Measurements from ENCODE around the gene CPNE5.
A peak's percentile ranks its signal among the peaks of the same experiment; 100 is the strongest.

Gene CPNE5

DNA sequence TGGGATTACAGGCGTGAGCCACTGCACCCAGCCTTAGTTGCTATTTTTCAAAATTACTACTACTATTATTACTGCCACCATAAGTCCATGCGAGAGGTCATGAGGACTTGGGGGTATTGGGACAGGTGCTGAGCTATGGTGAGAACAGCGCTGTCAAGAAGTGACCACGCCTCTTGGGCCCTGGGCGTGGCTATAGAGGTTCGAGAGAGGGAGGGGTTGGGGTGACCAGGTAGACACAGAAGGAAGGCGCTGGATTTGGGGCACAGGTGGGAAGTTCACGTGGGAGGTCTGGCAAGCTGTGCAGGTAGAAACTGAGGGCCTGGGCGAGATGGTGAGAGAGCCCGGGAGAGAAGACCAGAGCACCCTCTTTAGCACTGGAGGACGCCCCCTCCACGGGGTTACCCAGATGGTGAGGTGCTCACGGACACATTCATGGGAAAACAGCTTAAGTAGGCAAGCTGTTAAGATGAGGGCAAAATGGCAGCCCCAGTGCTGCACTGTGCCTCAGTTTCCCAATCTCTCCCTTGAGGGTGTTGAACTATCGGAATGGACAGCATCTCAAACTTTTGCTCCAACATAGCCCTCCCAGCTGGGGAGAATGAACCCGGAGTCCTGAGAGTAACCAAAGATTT lies 80.6 kb downstream of the CPNE5 start:
- DNase-seq: no peak

- no peak for DNase-seq
These were observed 81.2 kb downstream of the CPNE5 start for GRCh38 chr6:36757943-36758508.

- DNase-seq: no peak
These were observed 82.0 kb downstream of the CPNE5 start for GRCh38 chr6:36757206-36757605.

- DNase-seq: no peak
These were observed 82.5 kb downstream of the CPNE5 start for GRCh38 chr6:36756786-36757185.

- DNase-seq: peak; percentile 47
These were observed 83.6 kb downstream of the CPNE5 start for GRCh38 chr6:36755435-36756348.

GRCh38 chr6:36754582-36755434 lies 84.4 kb downstream of the CPNE5 start:
- DNase-seq: no peak

DNA sequence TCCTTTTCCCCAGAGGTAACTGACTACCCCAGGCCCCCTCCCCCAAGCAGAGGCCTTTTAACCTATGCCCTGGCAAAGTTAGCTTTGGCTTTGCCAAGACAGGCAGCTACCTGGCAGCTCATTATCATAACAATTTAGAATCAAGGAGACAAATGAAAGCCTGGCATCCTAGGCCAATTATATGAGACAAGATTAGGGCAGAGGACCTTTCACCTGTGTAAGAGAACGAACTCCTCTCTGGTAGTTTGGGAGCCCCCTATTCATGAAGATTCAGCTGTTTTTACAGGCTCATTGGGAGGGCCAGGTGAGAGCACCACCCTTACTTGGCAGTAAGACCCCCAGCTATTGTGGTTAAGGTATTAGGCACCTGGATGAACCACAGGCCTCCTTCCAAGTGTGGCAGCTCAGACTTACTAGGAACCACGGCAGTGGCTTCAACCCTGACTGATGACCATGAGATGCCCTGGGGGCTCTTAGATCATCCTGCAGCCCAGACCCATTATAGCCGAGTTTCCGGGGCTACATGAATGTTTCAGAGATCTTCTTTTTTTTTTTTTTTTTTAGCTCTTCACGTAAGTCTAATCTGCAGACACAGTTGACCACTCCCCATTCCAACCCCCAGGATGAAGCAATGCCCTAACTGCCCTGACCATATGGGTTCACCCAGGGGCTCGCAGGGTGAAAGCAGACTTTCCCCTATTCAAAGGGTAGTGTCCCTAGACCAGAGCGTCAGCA lies 85.4 kb downstream of the CPNE5 start:
- no peak for DNase-seq

- DNase-seq: no peak
These were observed 86.2 kb downstream of the CPNE5 start for GRCh38 chr6:36752886-36753506.

DNA sequence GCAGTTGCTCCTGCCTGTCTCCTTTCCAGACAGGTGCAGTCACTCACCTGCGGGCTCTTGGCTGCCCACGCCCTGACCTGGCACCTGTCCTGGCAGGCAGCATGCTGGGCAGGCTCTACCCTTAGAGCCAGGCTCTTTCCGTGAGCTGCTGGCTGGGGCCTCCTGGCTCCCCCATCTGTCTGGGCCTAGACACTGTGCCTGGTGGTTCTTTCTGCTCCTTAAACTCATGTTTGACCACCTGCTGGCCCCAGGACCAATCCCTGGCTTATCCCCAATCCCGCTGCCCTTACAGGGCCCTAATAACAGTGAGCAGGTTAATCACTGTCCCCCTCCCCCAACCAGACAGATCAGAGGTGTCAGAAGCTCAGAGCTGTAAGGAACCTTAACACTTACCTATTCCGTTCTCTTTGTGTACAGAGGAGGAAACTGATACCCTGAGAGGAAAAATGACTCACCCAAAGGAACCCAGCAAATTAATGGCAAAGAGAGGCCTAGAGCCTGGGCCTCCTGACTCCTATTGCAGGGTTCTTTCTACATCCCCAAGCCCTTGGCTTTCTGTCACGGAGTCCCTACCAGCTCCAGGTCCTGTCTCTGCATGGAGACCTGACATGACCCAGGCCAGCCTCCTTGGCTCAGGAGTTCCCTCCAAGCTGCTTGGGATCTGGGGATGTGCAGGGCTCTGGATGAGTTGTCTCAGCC lies 86.9 kb downstream of the CPNE5 start:
- no peak for DNase-seq

DNA sequence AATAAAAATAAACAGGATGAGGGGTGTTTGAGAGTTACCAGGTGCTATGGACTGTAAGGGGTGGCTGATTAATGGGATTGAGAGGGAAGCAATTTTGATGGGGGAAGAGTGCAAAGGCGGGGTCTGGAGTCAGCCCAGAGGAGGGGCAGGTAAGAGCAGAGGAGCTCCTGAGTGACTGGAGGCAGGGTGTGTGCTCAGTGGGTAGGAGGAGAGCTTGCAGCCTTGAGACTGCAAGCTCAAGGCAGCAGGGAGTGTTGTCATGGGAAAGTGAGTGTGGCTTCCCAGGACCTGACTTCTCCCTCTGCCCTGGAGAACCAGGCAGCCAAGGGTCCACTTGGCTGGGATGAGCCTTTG lies 87.4 kb downstream of the CPNE5 start:
- DNase-seq: no peak

- DNase-seq: peak; percentile 29
These were observed 88.2 kb downstream of the CPNE5 start for GRCh38 chr6:36751091-36751490.

DNA sequence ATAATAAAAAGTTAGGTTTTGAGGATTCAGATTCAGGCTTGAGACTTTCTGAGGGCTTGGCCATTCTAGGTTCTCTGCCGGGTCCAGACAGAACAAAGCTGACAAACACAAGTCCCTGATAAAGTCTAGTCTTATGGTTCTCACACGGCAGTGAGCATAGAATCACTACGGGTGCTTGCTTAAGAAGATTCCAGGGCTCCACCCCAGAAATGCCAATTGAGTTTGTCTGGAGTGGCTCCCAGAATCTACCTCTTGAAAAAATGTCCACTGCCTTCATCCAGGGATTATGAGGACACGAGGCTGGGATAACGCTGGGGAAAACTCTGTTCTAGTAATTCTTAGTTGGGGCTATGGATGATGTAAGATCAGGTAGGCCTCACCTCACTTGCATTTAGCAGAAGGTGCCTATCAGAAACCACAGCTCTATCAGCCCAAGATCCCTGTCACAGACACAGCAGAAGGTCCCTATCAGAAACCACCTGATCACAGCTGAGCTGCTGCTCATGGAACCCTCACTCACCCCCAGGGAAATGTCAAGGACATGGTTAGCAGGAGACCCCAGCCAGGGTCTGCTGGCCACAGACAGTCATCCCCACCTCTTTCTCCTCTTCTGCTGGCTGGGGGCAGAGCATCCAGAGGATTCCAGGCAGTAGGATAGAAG lies 89.3 kb downstream of the CPNE5 start:
- DNase-seq: no peak

DNA sequence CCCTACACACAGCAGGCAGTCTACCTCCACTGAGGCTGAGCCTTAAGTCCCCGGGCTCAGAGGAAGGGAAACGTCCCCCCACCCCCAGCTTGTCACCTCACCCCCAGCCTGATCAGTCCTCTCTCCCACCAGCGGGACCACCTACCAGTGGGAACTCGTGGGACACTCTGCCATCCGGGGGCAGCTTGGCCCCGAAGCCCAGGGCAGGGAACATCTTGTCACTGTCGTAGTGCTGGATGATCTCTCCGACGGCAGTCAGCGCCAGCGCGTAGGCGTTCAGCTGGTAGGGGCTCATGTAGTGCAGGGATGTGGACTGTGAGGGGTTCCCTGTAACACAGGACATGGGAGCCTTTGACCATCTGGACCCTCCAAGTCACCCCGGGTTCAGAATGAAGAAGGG lies 93.0 kb downstream of the CPNE5 start:
- no peak for DNase-seq

DNA sequence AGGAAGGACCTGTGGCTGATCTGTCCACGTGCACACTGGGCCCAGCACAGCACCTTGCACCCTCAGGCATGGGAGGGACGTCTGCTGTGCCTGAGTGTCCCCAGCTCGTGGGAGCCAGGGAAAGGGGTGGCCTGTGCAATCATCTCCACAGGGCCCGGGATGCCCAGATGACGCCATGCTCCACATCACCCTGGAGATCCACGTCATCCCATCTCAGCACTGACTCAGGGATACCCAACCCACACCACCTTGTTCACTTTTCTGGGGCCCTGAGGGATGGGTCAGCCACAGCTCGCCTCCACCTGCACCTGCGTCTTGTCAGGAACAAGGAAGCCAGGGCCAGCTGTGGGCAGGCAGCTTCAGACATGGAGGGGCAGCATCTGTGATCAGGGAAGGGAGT lies 93.4 kb downstream of the CPNE5 start:
- no peak for DNase-seq

DNA sequence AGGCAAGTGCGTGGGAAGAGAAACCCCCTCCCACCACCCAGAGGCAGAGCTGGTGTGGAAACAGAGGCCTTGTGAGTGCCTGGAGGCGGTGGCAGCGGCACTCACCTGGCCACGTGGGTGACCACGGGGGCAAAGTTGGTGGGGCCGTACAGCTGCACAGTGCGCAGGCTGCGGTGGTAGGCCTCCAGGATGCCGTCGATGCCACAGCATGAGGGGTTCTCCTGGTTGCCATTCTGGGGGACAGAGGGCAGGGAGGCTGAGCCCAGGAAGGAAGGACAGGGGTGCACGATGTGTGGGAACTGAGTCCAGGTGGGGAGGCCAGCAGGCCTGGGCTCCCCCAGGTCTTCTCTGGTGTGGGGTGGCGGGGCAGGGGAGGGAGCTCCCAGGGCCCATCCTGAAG lies 94.0 kb downstream of the CPNE5 start:
- DNase-seq: no peak

DNA sequence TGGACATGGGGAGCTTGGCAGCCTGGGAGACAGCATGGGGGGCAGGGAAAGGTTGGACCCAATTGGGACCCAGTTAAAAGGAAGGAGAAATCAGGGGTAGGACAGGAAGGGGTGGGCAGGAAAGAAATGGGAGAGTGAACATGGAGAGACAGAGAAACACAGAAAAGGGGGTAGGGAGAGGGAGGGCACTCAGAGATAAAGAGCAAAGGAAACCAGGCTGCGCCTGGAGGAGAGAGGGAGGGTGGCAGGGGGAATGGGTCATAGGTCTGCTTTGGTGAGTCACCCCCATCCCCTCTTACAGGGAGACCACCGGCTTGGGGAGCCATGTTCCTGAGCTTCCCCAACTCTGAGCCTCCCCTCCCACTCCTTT lies 95.0 kb downstream of the CPNE5 start:
- no peak for DNase-seq

DNA sequence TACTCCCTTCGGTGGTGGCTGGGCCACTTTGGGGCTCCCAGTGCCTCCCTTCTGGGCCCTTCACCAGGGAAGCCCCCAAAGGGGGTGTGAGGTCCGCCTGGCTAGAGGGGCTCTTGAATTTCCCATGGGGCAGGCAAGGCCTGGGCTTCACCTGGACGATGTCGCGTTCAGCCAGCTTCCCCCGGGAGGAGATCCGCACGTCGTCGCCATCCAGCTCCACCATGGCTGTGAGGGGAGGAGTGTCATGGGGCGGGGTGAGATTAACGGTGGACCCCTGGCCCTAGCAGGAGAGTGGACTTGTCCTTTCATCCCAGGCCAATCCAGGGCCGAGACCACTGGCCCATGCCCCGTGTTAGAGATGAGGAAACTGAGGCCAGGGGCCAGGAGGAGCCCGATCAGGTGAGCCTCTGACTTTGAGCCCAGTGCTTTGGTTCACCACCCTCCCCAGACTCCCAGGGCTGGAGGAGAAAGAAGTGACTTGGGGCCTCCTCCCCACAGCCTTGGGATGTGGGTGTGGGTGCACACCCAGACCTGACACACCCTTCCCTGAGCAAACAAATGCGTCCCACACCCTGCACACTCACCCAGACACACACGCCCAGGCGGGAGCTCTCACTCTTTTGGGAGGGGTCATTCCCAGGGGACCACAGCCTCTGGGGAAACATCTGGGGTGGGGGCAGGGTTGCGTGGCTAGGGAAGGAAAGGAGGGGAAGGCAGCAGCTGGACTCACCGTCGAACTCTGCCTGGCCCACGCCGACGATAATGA lies 95.5 kb downstream of the CPNE5 start:
- DNase-seq: no peak

DNA sequence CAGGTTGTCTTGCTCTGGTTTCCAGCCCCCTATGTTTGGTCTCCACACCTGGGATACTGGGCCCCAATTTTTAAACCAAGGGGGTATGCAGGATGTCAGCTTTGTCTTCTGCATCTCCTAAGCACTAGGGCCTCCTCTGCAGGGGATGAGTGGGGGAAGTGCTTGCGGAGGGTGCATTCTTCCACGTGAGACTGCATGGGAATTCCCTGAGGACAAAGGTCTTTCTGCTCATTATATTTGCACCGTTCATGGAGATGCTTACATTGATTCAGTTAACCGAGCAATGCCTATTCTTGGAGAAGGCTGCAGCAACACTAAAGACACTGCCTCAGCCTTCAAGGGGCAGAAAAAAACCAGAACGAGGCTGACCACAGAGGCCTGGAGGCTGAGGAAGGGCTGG lies 96.2 kb downstream of the CPNE5 start:
- no peak for DNase-seq

DNA sequence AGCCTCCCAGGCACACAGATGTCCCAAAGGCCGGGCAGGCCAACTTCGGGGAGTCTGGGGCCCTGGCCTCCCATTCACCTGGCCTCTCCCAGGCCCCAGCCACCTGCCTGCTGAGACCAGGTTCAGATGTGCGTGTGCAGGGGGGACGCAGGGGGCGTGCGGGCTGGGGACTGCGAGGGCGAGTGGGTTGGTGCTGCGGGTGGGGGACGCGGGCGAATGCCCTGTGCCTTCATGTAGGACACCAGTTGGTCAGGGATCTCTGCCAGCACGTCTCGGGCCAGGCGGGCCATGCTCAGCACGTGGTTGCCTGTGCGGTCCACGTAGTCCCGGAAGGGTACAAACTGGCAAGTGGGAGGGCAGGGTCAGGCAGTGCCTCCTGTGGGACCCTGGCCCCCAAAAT lies 97.1 kb downstream of the CPNE5 start:
- DNase-seq: no peak

GRCh38 chr6:36740818-36741179 lies 98.4 kb downstream of the CPNE5 start:
- DNase-seq: no peak

All from fibroblast of skin of right biceps (primary cell).